Mucosa of rectum (tissue), 2 donors: ENCODE measurements around the gene ZSCAN10.
A peak's percentile ranks its signal among the peaks of the same experiment; 100 is the strongest.
"Not testable (repeated sequence)": the region's sequence is repeated elsewhere in the genome, so short reads cannot be mapped to it uniquely, and the experiment has no call there.

Experiments
- H3K27ac ChIP-seq, 2 donors: one replicate each; pipeline ENCODE4 v1.7.0; 2013; ENCODE audit warnings: inconsistent platforms in 2 of 2, low read depth in 2 of 2, low read length in 2 of 2
- H3K27me3 ChIP-seq, 2 donors: one replicate each; pipeline ENCODE4 v1.7.0; 2013; ENCODE audit warnings: low read length in 2 of 2; ENCODE audit not compliant: control insufficient read depth in 2 of 2, insufficient read depth in 2 of 2
- H3K36me3 ChIP-seq, 2 donors: one replicate each; pipeline ENCODE4 v1.7.0; 2013; ENCODE audit warnings: low read length in 2 of 2; ENCODE audit not compliant: control insufficient read depth in 2 of 2, insufficient read depth in 2 of 2
- H3K4me1 ChIP-seq, 2 donors: one replicate each; pipeline ENCODE4 v1.7.0; 2013; ENCODE audit warnings: low read length in 2 of 2, mild to moderate bottlenecking in 1 of 2; ENCODE audit not compliant: control insufficient read depth in 2 of 2, insufficient read depth in 2 of 2
- H3K4me3 ChIP-seq, 2 donors: one replicate each; pipeline ENCODE4 v1.7.0; 2013; ENCODE audit warnings: low read length in 2 of 2
- H3K9ac ChIP-seq, 2 donors: one replicate each; pipeline ENCODE4 v1.7.0; 2013; ENCODE audit warnings: low read length in 2 of 2, low read depth in 1 of 2, mild to moderate bottlenecking in 1 of 2
- H3K9me3 ChIP-seq, 2 donors: one replicate each; pipeline ENCODE4 v1.7.0; 2013; ENCODE audit warnings: low read length in 2 of 2; ENCODE audit not compliant: control insufficient read depth in 2 of 2
- donor health status: healthy.
- donor health status: Normal muscosa, but diverticular disease.

ZSCAN10 gene

DNA sequence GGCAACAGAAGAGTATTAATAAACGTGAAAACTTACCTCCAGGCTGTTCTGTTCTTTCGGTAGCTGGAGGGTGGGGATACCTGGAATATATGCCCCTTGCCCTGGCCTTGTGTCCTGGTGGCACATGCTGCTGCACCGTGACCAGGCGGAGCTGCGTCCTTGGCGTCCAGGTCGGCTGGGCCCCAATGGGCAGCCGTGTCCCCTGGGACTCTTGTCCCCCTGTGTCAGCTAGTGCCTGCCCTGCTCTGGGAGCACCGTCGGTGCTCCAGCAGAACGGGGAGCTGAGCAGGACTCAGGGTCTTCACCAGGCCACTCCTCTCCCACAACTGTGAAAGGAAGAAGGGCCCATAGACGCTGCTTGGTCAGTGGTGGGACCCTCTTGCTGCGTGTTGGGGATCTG lies 43.7 kb upstream of the ZSCAN10 start:
- Histone ChIP-seq H3K27ac (no peak overlapping the region), H3K9ac (no peak overlapping the region), H3K9me3 (no peaks in the 10 kb centered on the region), H3K36me3 (peaks cover 12 to 27% of the 10 kb centered on the region in 2 donors), H3K27me3 (no peaks in the 10 kb centered on the region), H3K4me1 (peaks cover 12 to 13% of the 10 kb centered on the region in 2 donors), H3K4me3 (no peak overlapping the region)

DNA sequence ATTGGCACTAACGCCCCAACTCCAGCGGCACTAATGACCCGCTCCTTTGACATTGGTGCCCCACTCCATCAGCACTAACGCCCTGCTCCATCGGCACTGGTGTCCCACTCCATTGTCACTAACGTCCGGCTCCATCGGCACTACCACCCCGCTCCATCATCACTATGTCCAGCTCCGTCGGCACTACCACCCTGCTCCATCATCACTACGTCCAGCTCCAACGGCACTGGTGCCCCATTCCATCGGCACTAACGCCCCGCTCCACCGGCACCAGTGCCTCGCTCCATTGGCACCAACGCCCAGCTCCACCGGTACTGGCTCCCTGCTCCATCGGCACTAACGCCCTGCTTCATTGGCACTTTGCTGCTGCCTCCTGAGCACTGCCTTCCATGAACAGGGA lies 43.2 kb upstream of the ZSCAN10 start:
- Histone ChIP-seq H3K36me3 (peaks cover 12 to 30% of the 10 kb centered on the region in 2 donors), H3K27ac (no peak overlapping the region)

DNA sequence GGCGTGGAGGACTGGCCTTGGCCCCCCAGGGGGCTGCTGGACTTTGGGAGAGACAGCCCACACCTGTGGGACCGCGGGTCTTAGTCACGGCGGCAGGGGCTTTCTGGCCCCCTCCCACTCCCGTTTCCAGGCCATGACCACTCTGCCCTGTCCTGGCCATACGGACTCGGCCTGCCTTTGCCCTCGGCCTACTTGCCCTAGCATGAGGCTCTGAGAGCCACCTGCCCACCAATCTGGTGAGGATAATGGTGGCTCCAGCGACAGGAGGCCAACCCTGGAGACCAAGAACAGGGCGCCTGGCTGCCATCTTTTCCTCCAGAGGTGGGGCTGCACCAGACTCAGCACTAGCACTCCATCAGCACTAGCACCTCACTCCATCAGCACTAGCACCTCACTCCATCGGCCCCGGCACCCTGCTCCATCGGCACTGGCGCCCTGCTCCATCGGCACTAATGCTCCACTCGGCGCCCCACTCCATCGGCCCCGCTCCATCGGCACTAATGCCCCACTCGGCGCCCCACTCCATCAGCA lies 42.8 kb upstream of the ZSCAN10 start:
- no peak overlapping the region for H3K27ac ChIP-seq
- H3K9ac ChIP-seq: no peak overlapping the region
- no peak overlapping the region for H3K4me3 ChIP-seq
- peaks cover 12 to 13% of the 10 kb centered on the region in 2 donors for H3K4me1 ChIP-seq
- H3K27me3 ChIP-seq: no peaks in the 10 kb centered on the region
- peaks cover 12 to 31% of the 10 kb centered on the region in 2 donors for H3K36me3 ChIP-seq
- H3K9me3 ChIP-seq: no peaks in the 10 kb centered on the region

More for the DNA sequence above, 43.2 kb upstream of the ZSCAN10 start:
- H3K27me3 ChIP-seq: no peaks in the 10 kb centered on the region
- H3K4me3 ChIP-seq: no peak overlapping the region
- no peaks in the 10 kb centered on the region for H3K9me3 ChIP-seq
- H3K4me1 ChIP-seq: peaks cover 12 to 13% of the 10 kb centered on the region in 2 donors
- H3K9ac ChIP-seq: no peak overlapping the region

DNA sequence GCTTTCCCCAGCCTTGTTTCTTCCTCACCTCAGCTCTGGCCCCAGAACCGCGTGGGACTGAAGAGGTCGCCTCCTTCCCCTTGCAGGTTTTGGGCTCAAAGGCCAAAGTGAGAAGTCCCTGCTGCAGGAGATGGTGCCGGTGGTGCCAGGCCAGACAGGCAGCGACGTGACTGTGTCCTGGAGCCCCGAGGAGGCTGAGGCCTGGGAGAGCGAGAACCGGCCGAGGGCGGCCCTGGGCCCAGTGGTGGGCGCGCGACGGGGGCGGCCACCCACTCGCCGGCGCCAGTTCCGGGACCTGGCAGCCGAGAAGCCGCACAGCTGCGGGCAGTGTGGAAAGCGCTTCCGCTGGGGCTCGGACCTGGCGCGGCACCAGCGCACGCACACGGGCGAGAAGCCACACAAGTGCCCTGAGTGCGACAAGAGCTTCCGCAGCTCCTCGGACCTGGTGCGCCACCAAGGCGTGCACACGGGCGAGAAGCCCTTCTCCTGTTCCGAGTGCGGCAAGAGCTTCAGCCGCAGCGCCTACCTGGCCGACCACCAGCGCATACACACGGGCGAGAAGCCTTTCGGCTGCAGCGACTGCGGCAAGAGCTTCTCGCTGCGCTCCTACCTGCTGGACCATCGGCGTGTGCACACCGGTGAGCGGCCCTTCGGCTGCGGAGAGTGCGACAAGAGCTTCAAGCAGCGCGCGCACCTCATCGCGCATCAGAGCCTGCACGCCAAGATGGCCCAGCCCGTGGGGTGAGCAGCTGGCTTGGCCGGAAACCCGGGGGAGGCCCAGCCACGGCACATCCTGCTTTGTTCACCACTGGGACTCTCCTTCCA lies 41.7 kb upstream of the ZSCAN10 start:
- no peak overlapping the region for H3K27ac ChIP-seq
- peaks cover 12 to 31% of the 10 kb centered on the region in 2 donors for H3K36me3 ChIP-seq
- H3K4me3 ChIP-seq: no peak overlapping the region

DNA sequence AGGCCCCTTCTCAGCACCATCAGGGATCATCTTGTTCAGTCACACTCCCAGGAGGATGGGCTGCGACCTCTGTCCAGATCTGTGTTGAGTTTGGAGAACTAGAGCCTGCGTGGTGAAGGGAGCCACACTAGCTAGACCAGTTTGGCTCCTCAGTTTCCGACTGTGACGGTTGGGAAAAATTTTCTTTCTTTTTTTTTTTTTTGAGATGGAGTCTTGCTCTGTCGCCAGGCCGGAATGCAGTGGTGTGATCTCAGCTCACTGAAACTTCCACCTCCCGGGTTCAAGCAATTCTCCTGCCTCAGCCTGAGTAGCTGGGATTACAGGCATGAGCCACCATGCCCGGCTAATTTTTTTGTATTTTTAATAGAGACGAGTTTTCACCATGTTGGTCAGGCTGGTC lies 40.5 kb upstream of the ZSCAN10 start:
- peaks cover 12 to 31% of the 10 kb centered on the region in 2 donors for H3K36me3 ChIP-seq
- H3K27me3 ChIP-seq, H3K4me3 ChIP-seq, H3K9me3 ChIP-seq, H3K9ac ChIP-seq, H3K27ac ChIP-seq: not testable (repeated sequence)
- H3K4me1 ChIP-seq: peaks cover 17 to 19% of the 10 kb centered on the region in 2 donors

More for the DNA sequence above, 41.7 kb upstream of the ZSCAN10 start:
- H3K9me3 ChIP-seq: no peaks in the 10 kb centered on the region
- H3K27me3 ChIP-seq: no peaks in the 10 kb centered on the region
- H3K4me1 ChIP-seq: peaks cover 15 to 16% of the 10 kb centered on the region in 2 donors
- H3K9ac ChIP-seq: no peak overlapping the region

DNA sequence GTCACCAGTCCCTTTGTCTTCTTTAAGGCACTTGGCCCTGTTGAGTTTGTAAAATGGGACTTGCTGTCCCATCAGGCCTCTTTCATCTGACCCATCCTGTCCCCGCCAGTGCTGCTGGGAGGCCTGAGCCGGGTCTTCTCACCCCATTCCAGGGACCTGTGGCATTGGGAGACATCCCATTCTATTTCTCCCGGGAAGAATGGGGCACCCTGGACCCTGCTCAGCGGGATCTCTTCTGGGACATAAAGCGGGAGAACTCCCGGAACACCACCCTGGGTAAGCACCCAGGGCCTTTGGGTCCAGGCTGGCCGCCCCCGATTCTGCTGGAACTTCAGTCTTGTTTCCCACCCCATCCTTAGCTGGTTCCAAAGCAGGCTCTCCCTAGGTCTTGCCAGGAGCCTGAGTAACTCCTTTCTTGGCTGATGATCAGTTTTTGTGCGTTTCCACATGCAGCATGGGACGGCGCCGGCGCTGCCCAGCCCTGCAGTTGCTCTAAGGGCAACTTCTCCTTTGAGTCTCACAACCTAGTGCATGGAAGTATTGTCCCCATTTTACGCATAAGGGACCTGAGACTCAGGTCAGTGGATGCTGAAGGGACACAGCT lies 39.8 kb upstream of the ZSCAN10 start:
- Histone ChIP-seq H3K4me3 (no peak overlapping the region), H3K9me3 (no peaks in the 10 kb centered on the region), H3K27ac (no peak overlapping the region), H3K9ac (no peak overlapping the region), H3K27me3 (no peaks in the 10 kb centered on the region), H3K4me1 (peaks cover 14 to 15% of the 10 kb centered on the region in 2 donors), H3K36me3 (peaks cover 12 to 31% of the 10 kb centered on the region in 2 donors)

DNA sequence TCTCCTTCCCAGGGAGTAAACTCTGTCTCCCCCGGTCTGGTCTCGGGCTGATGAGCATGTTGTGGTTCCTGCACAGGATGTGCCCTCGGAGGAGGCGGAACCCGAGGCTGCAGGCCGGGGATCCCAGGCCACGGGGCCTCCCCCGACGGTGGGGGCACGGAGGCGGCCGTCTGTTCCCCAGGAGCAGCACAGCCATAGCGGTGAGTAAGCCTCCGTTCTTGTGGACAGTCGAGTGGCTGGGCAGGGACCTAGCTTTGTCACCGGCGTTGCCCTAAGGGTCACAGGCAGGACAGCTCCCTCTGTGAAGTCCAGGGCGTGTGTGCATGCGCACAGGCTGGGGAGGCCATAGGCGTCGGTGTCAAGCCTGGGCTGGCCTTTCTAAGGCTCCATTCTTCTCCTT lies 39.2 kb upstream of the ZSCAN10 start:
- Histone ChIP-seq H3K4me1 (peaks cover 9 to 12% of the 10 kb centered on the region in 2 donors), H3K27me3 (no peaks in the 10 kb centered on the region), H3K36me3 (peaks cover 12 to 31% of the 10 kb centered on the region in 2 donors), H3K27ac (no peak overlapping the region), H3K4me3 (no peak overlapping the region), H3K9me3 (no peaks in the 10 kb centered on the region), H3K9ac (no peak overlapping the region)

DNA sequence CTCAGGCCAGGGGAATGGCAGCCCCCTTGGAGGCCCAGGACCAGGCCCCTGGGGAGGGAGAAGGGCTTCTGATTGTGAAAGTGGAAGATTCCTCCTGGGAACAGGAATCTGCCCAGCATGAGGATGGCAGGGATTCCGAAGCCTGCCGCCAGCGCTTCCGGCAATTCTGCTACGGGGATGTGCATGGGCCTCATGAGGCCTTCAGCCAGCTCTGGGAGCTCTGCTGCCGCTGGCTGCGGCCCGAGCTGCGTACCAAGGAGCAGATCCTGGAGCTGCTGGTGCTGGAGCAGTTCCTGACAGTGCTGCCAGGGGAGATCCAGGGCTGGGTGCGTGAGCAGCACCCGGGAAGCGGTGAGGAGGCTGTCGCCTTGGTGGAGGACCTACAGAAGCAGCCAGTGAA lies 38.2 kb upstream of the ZSCAN10 start:
- Histone ChIP-seq H3K27me3 (no peaks in the 10 kb centered on the region), H3K4me1 (peaks cover 9 to 10% of the 10 kb centered on the region in 2 donors), H3K9ac (no peak overlapping the region), H3K9me3 (no peaks in the 10 kb centered on the region), H3K4me3 (no peak overlapping the region), H3K27ac (no peak overlapping the region), H3K36me3 (peaks cover 9 to 27% of the 10 kb centered on the region in 2 donors)

DNA sequence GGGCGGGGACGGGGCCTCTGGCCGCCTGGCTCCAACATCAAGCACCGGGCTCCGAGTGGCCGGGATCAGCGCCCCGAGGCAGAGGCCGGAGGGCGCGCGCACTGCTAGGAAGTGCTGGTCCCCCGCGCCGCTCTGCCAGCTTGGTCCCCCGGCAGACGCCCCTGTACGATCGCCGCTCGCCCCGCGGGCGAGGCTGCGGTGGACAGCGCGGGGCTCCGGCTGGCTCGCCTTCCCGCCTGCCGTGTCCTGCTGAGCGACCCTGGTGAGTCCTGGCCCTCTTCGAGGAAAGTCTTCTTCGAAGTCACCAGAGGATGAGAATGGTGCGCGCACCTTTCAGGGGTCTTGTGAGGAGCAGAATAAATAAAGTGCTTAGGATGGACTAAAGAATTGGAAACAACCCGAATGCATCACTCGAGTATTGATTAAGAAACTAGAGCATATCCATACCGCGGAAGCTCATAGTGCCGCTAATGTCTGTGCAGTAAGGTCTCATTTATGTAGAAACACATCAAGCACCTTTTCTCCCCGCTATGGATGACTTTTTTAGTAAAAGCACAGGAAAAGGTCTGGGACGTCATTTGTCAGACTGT lies 36.1 kb upstream of the ZSCAN10 start:
- H3K9ac ChIP-seq: peak overlapping the region; percentile 76 to 93
- H3K27ac ChIP-seq: peak overlapping the region; percentile 78 to 92
- H3K4me3 ChIP-seq: peak overlapping the region; percentile 58 to 96
- H3K36me3 ChIP-seq: peaks cover 4 to 18% of the 10 kb centered on the region in 2 donors
- H3K9me3 ChIP-seq: no peaks in the 10 kb centered on the region
- H3K4me1 ChIP-seq: peaks cover 9 to 10% of the 10 kb centered on the region in 2 donors
- no peaks in the 10 kb centered on the region for H3K27me3 ChIP-seq
